ENCODE data around the gene PAX1.

The PAX1 gene

GRCh38 chr20:21739682-21740081 is 34.2 kb downstream of the PAX1 start:
- DNase-seq (ENCODE audit: low spot score) = peak; percentile 64

- no peak for DNase-seq (ENCODE audit: low spot score)
Observed at GRCh38 chr20:21741266-21741665, 35.8 kb downstream of the PAX1 start.

GRCh38 chr20:21762646-21763045 is 57.2 kb downstream of the PAX1 start:
- no peak for DNase-seq (ENCODE audit: low spot score)

- no peak for DNase-seq (ENCODE audit: low spot score)
Observed at GRCh38 chr20:21767200-21767738, 61.8 kb downstream of the PAX1 start.

- peak; percentile 86 for DNase-seq (ENCODE audit: low spot score)
Observed at GRCh38 chr20:21767739-21768223, 62.3 kb downstream of the PAX1 start.

Data from ecto neural progenitor cell (in vitro differentiated cells).